Heart right ventricle (tissue), 16 donors: ENCODE data around the gene CCDC174. TPM values are rescaled to one million over a fixed set of nuclear protein-coding genes. Genes with fewer than 3 reads are reported as not detected.

Experiments
- ATAC-seq, 8 donors: fragments of 200-7000 bp; cut with Tn5 transposase; one replicate each; pipeline ENCODE4 v1.9.1; 2020; ENCODE audit warnings: mild to moderate bottlenecking in 8 of 8, moderate library complexity in 8 of 8, moderate number of reproducible peaks in 1 of 8
- DNase-seq, 2 donors: peaks; one replicate each; pipeline ENCODE4 v3.0.0-alpha.2; 2020
- H3K27ac ChIP-seq, 10 donors: fragments of 200-600 bp; sonication (generic) in 2 of 10; one replicate each; pipeline versions ENCODE4 v1.5.0 to v1.8.0; 2020 to 2022; ENCODE audit warnings: mild to moderate bottlenecking in 3 of 10
- H3K27me3 ChIP-seq, 7 donors: fragments of 200-600 bp; one replicate each; pipeline ENCODE4 v1.8.0; 2021 to 2022; ENCODE audit warnings: mild to moderate bottlenecking in 2 of 7
- H3K36me3 ChIP-seq, 9 donors: fragments of 200-600 bp; sonication (generic) in 1 of 9; one replicate each; pipeline versions ENCODE4 v1.5.0 to v1.8.0; 2020 to 2022; ENCODE audit warnings: mild to moderate bottlenecking in 2 of 9
- H3K4me1 ChIP-seq, 9 donors: fragments of 200-600 bp; sonication (generic) in 1 of 9; one replicate each; pipeline versions ENCODE4 v1.5.0 to v1.8.0; 2020 to 2022; ENCODE audit warnings: mild to moderate bottlenecking in 4 of 9
- H3K4me3 ChIP-seq, 10 donors: fragments of 200-600 bp; sonication (generic) in 2 of 10; one replicate each; pipeline versions ENCODE4 v1.5.0 to v1.8.0; 2020 to 2022; ENCODE audit warnings: mild to moderate bottlenecking in 7 of 10, moderate library complexity in 2 of 10
- H3K9me3 ChIP-seq, 11 donors: fragments of 200-600 bp in 10 of 11; sonication (generic) in 2 of 11; one replicate each; pipeline versions ENCODE4 v1.5.0 to v1.8.0; 2013 to 2022; ENCODE audit warnings: mild to moderate bottlenecking in 2 of 11, control low read depth in 1 of 11, moderate library complexity in 1 of 11
- WGBS, 2 donors: extraction: QIAGEN DNeasy Blood & Tissue Kit; methylation state at CpG; one replicate each; pipeline ENCODE4 v1.1.7; 2013; ENCODE audit warnings: inconsistent platforms in 1 of 2; 5-methylcytosine and 5-hydroxymethylcytosine counted together
- intact Hi-C, 10 donors: fragments of 100-400 bp; cut with DNase I; formaldehyde crosslinking; loops; one replicate each; pipeline versions ENCODE4 v1.11.1 to v1.14.2; 2022
- polyA plus RNA-seq, 2 donors: library from polyadenylated mRNA; stranded (reverse); fragments of 200-250 nt; gene quantifications; one replicate each; pipeline ENCODE4 v1.2.3, GENCODE V29; 2013
- total RNA-seq, 10 donors: library from RNA; stranded (reverse); fragmentation: NEBNext Ultra II Directional in 3 of 10; extraction: Animal tissue kit (Norgen Biotek cat#: 25700) in 3 of 10; gene quantifications; one replicate each; pipeline versions ENCODE4 v1.2.1 to v1.2.4, GENCODE V29; 2021 to 2023
- TF ChIP-seq, protein P1 (sequence below), 9 donors: fragments of 200-600 bp; sonication (generic) in 2 of 9; IDR thresholded peaks; one replicate each; pipeline versions ENCODE4 v1.5.0 to v1.8.0; 2021 to 2022; ENCODE audit warnings: antibody characterized with exemption in 9 of 9, mild to moderate bottlenecking in 5 of 9, moderate library complexity in 1 of 9
- donor health status: Arrhythmogenic right ventricular cardiomyopathy.
- donor health status: ischemic (EF 13 %, LVEDD 7.1; RV severe dilation, severe dysfunction).
- donor health status: healthy with polysubstance abuse.
- donor health status: DM: no; HTN: yes; CAD: no.
- donor health status: DM: no; HTN: no; CAD: no.
- donor health status: ischemic (EF 25% LVEDD 6.9; RV normal size, moderate dysfunction).
- donor health status: ischemic (EF 25% LVEDD 5.7; RV mildly dilated, moderate dysfunction).
- donor health status: healthy.
- donor health status: DM: yes; HTN: yes; CAD: no.
- donor health status: Ischemic cardiomyopathy.
- donor health status: ischemic (EF 35%, LVEDD 5.7; RV mildly dilated, moderate dysfunction).
- donor health status: nonischemic (EF 11% LVEDD 7.7; RV severe dilation, severe dysfunction).
- donor health status: DM: yes; HTN: yes; CAD: no.
- donor health status: PGD.
- donor health status: ischemic (EF 29% LVEDD 5.4; RV normal size, mild dysfunction).
- donor health status: nonischemic (EF 23%, LVEDD 6.1; RV moderate dilation, normal function).

The CCDC174 gene
- total and polyA plus RNA-seq, 12 donors, result 10.0 to 18.6 (median 11.6) TPM

DNA sequence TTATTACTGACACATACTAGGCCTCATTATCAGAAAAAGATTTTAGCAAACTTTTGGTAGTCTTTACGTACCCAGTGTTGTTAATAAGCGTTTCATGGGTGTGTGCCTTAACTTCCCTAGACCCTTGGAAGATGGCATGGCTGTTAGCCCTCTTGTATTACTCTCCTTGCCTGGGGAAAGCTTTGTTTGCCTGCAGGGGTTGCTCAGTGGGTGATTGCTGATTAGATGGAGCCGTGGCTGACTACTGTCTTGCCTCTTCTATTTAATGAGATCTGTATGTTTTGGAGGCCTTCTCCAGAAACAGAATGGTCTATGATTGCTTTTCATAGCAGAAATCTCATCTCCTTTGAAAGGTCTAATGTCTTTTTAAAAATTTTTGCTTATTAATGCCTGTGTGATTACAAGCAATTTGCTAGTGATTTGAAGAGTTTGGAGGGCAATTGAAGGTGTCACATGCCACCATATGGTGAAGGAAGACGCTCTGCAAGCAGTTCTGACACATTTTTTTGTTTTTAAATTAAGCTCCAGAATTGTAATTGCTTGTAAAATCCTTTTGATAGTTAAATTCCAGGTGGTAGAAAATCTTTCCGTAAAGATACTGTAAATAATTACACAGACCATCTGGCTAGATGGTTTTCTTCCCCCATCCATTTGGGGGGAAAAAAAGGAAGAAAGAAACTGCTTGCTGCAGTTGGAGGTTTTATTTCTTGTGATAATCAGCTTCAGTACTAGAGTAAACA is 12.0 kb downstream of the CCDC174 start:
- no peaks in the 10 kb centered on the region for H3K4me1 ChIP-seq
- H3K36me3 ChIP-seq, result peaks cover 0 to 100% (median 91%) of the 10 kb centered on the region in 9 donors
- no peak overlapping the region for H3K27ac ChIP-seq
- no peaks in the 10 kb centered on the region for H3K27me3 ChIP-seq
- 81 to 90% methylated on average over 5 of the region's 5 CpGs for WGBS, 2 donors
- intact Hi-C loops, result no loop called here
- TF ChIP-seq, protein P1, sequence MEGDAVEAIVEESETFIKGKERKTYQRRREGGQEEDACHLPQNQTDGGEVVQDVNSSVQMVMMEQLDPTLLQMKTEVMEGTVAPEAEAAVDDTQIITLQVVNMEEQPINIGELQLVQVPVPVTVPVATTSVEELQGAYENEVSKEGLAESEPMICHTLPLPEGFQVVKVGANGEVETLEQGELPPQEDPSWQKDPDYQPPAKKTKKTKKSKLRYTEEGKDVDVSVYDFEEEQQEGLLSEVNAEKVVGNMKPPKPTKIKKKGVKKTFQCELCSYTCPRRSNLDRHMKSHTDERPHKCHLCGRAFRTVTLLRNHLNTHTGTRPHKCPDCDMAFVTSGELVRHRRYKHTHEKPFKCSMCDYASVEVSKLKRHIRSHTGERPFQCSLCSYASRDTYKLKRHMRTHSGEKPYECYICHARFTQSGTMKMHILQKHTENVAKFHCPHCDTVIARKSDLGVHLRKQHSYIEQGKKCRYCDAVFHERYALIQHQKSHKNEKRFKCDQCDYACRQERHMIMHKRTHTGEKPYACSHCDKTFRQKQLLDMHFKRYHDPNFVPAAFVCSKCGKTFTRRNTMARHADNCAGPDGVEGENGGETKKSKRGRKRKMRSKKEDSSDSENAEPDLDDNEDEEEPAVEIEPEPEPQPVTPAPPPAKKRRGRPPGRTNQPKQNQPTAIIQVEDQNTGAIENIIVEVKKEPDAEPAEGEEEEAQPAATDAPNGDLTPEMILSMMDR (IDR thresholded peaks at IDR 0.05), result no peak
- no peak overlapping the region for H3K4me3 ChIP-seq
- no peaks in the 10 kb centered on the region for H3K9me3 ChIP-seq
- DNase-seq (no peak), ATAC-seq (no peak)

DNA sequence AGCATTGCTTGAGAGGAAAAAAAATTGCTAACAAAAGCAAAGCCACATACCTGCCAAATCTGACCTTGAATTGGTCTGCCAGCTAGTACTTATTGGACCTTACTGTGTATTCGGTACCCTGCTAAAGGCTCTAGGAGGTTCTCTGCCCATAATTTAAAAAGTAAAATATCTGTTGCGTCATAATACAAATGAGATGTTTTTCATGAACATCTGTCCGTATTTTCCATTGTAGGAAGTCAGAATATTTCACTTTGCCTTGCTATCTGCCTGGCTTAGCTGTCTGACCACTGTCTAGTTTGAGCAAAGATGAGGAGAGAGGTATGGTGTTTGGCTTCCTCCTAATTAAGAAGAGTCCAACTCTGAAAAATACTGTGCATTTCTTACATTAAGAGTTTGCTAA is 12.6 kb downstream of the CCDC174 start:
- no peaks in the 10 kb centered on the region for H3K9me3 ChIP-seq
- no peak for DNase-seq
- H3K27ac ChIP-seq, result no peak overlapping the region
- H3K27me3 ChIP-seq, result no peaks in the 10 kb centered on the region
- TF ChIP-seq, protein P1 (IDR thresholded peaks at IDR 0.05), result no peak
- H3K4me3 ChIP-seq, result no peak overlapping the region
- WGBS, 2 donors, result 86 to 91% methylated on average over 3 of the region's 3 CpGs
- no peaks in the 10 kb centered on the region for H3K4me1 ChIP-seq
- intact Hi-C loops, result no loop called here
- no peak for ATAC-seq
- H3K36me3 ChIP-seq, result peaks cover 3 to 100% (median 87%) of the 10 kb centered on the region in 9 donors

DNA sequence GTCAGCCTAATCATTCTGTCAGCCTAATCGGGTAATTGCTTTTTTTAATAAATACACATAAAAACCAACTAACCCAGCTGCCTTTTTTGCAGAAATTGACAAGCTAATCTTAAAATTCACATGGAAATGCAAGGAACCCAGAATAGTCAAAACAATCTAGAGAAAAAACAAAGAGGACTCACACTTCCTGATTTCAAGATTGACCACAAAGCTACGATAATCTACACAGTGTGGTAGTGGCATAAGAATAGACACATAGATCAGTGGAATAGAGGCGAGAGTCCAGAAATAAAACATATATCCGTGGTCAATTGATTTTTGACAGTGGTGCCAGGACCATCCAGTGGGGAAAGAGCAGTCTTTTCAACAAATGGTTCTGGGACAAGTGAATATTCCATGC is 21.0 kb downstream of the CCDC174 start:
- Histone ChIP-seq H3K27me3 (no peaks in the 10 kb centered on the region), H3K4me3 (no peak overlapping the region), H3K36me3 (peaks cover 3 to 68% (median 46%) of the 10 kb centered on the region in 9 donors), H3K9me3 (no peaks in the 10 kb centered on the region), H3K4me1 (no peaks in the 10 kb centered on the region), H3K27ac (no peak overlapping the region)
- intact Hi-C loops, result loop anchor here in 9 of 10 donors (2.0 to 5.0 kb wide), 5 partner anchors 105 to 250 kb away; no protein-coding TSS in a partner anchor
- TF ChIP-seq, protein P1 (IDR thresholded peaks at IDR 0.05), result no peak
- DNase-seq (no peak), ATAC-seq (no peak)
- WGBS, 2 donors, result 89 to 91% methylated on average over 4 of the region's 4 CpGs

DNA sequence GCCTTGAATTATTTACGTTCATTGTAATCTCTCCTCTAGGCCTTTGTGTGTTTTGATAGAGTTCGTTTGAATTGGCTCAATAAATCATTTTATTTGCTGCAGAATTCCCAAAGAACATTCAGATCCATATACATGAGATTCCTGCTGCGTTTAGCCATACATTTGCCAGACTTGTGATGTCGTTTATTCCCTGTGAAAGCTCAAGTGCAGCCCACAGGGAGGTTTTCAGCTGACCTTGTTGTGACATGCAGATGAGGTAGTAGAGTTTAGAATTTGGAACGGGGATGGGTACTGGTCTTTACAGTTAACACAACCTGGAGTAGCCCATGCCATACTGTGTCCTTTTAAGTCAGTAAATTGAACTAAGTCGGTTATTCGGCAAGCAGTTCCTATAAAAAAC is 23.3 kb downstream of the CCDC174 start, which contains the start of gene C3orf20:
C3orf20 (plus strand) TSS at position 301 of the 400 bp plus-strand sequence. CDS start 7,573 bp downstream, outside the sequence.
- 82 to 83% methylated on average over 7 of the region's 7 CpGs for WGBS, 2 donors
- intact Hi-C loops, result loop anchor here (1.0 to 5.0 kb wide), 8 partner anchors 102 to 247 kb away; no protein-coding TSS in a partner anchor
- TF ChIP-seq, protein P1 (IDR thresholded peaks at IDR 0.05), result no peak
- H3K27ac ChIP-seq, result no peak within 1 kb of the TSS
- DNase-seq (no peak), ATAC-seq (no peak)
- H3K4me3 ChIP-seq, result no peak within 1 kb of the TSS
- H3K4me1 ChIP-seq, result no peaks in the 10 kb centered on the region
- peaks cover 0 to 45% (median 31%) of the 10 kb centered on the region in 9 donors for H3K36me3 ChIP-seq
- no peaks in the 10 kb centered on the region for H3K27me3 ChIP-seq
- H3K9me3 ChIP-seq, result peaks cover 0 to 4% (median 0%) of the 10 kb centered on the region in 11 donors
